ENCODE measurements around the gene CHM. TPM values are rescaled to one million over a fixed set of nuclear protein-coding genes. Genes with fewer than 3 reads are reported as not detected.
A peak's percentile ranks its signal among the peaks of the same experiment; 100 is the strongest.

CHM gene
- total RNA-seq, 1 donor from 2014 or later: 13.7 TPM

DNA sequence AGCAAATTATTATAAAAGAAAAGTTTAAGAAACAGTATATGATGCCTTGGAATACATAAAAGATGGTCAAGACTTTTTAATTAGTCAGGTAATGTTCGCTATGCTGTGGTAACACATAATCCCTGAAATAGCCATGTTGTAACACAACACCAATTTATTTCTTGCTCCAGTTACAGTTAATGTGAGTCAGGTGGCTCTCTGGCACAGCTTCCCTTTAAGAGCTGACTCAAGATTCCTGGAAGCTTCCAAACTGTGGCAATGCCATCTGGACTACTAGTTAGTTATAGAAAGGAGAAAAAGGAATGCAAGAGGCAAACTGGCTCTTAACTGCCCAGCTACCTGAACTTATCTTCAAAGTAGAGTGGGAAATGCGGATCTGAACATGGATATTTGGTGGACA, 210.5 kb downstream of the CHM start:
- Histone ChIP-seq H3K4me3 (ENCODE audit: low read depth, low read length) (no peak overlapping the region), H3K27me3 (ENCODE audit: control insufficient read depth, insufficient read depth, low read length) (no peaks in the 10 kb centered on the region), H3K36me3 (ENCODE audit: control insufficient read depth, insufficient read depth, low read length) (no peaks in the 10 kb centered on the region)
- DNase-seq (ENCODE audit: low read depth) (peak; percentile 18), FAIRE-seq (no peak)
- TF ChIP-seq, protein P1, sequence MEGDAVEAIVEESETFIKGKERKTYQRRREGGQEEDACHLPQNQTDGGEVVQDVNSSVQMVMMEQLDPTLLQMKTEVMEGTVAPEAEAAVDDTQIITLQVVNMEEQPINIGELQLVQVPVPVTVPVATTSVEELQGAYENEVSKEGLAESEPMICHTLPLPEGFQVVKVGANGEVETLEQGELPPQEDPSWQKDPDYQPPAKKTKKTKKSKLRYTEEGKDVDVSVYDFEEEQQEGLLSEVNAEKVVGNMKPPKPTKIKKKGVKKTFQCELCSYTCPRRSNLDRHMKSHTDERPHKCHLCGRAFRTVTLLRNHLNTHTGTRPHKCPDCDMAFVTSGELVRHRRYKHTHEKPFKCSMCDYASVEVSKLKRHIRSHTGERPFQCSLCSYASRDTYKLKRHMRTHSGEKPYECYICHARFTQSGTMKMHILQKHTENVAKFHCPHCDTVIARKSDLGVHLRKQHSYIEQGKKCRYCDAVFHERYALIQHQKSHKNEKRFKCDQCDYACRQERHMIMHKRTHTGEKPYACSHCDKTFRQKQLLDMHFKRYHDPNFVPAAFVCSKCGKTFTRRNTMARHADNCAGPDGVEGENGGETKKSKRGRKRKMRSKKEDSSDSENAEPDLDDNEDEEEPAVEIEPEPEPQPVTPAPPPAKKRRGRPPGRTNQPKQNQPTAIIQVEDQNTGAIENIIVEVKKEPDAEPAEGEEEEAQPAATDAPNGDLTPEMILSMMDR (IDR thresholded peaks at IDR 0.05; ENCODE audit: insufficient read depth, low read length, severe bottlenecking): no peak

DNA sequence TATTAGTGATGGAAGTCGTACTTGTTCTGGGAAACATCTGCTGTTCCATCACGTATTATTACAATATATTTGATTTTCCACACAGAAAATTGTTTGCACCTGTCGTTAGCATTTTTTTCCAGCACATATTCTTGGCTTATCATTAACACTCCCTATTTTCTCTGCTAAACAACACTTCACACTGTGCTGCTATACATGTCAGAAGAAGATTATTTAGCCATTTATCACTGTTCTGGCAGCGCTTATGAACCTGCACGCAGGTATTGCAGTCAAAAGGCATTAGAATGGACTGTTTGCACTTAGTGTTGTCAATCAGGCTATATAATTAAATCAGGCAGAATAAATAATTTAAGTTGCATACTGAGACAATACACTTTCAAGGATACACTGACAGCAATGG, 218.6 kb downstream of the CHM start:
- no peak for FAIRE-seq
- DNase-seq (ENCODE audit: low read depth): no peak
- TF ChIP-seq, protein P1 (IDR thresholded peaks at IDR 0.05; ENCODE audit: insufficient read depth, low read length, severe bottlenecking): no peak
- Histone ChIP-seq H3K27me3 (ENCODE audit: control insufficient read depth, insufficient read depth, low read length) (no peaks in the 10 kb centered on the region), H3K4me3 (ENCODE audit: low read depth, low read length) (no peak overlapping the region), H3K36me3 (ENCODE audit: control insufficient read depth, insufficient read depth, low read length) (no peaks in the 10 kb centered on the region)

DNA sequence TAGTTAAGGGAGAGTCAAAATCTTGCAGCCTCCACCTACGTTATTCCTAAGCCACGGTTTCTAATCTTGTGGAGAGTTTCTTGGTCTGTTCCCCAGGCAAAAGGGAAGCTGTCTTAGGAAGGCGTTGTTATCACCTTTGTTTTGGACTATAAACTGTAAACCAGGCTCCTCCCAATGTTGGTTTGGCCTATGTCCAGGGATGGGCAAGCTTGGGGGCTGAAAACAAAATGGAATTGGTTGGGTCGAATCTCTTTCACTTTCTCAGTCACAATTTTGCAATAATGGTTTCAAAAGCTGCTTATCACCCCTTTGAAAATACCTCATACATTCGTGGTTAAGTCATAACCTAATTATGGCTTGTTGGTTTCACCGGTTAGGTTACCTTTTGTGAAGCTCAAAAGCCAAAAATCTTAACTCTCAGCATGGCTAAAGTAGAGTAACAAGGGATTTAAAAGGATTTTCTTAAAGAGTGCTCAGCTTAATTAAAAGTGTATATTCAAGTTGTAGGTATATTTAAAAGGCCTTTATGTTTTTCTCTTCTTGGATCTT, 232.1 kb downstream of the CHM start:
- DNase-seq (ENCODE audit: low read depth) (no peak), FAIRE-seq (no peak)
- TF ChIP-seq, protein P1 (IDR thresholded peaks at IDR 0.05; ENCODE audit: insufficient read depth, low read length, severe bottlenecking): no peak

More for the DNA sequence above, 232.1 kb downstream of the CHM start:
- no peak overlapping the region for H3K4me3 ChIP-seq (ENCODE audit: low read depth, low read length)
- H3K36me3 ChIP-seq (ENCODE audit: control insufficient read depth, insufficient read depth, low read length): no peaks in the 10 kb centered on the region
- H3K27me3 ChIP-seq (ENCODE audit: control insufficient read depth, insufficient read depth, low read length): no peaks in the 10 kb centered on the region

Other genes with a start within 250 kb of the CHM start
- gene DACH2, start 100.9 kb upstream of the CHM start, total RNA-seq: 0.26 TPM in 2 replicates